Loucy (cell line): ENCODE data around the gene TUT1.

Source experiments
- EZH2phosphoT487 ChIP-seq: fragments of 200-600 bp; IDR thresholded peaks from 2 replicates; pipeline ENCODE4 v1.6.1; 2018; ENCODE audit warnings: antibody characterized with exemption, mild to moderate bottlenecking, moderate library complexity, borderline replicate concordance
- TF ChIP-seq, protein P1 (sequence below): fragments of 200-600 bp; sonication (generic); conservative IDR thresholded peaks from 2 replicates; pipeline ENCODE4 v1.5.1; 2014; ENCODE audit warnings: mild to moderate bottlenecking, antibody characterized with exemption, low read length

DNA sequence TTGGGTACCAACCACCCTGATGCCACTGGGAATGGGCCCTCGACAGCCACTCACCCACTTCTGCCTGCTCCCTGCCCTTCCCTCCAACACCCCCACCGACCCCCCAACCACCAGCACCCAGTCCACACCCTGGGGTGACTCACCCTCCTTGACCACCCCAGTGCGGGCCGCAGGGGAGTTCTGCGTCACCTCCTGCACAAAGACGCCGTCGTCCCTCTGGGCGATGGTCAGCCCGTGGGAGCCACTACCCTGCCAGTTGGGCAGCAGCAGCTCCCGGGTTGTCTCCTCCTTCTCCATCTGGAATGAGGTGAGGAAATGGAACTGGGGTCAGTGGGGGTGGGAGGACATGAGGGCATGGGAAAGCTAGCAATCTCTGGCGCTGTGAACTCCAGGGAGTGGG is 55.5 kb downstream of the TUT1 start:
- TF ChIP-seq, protein P1, sequence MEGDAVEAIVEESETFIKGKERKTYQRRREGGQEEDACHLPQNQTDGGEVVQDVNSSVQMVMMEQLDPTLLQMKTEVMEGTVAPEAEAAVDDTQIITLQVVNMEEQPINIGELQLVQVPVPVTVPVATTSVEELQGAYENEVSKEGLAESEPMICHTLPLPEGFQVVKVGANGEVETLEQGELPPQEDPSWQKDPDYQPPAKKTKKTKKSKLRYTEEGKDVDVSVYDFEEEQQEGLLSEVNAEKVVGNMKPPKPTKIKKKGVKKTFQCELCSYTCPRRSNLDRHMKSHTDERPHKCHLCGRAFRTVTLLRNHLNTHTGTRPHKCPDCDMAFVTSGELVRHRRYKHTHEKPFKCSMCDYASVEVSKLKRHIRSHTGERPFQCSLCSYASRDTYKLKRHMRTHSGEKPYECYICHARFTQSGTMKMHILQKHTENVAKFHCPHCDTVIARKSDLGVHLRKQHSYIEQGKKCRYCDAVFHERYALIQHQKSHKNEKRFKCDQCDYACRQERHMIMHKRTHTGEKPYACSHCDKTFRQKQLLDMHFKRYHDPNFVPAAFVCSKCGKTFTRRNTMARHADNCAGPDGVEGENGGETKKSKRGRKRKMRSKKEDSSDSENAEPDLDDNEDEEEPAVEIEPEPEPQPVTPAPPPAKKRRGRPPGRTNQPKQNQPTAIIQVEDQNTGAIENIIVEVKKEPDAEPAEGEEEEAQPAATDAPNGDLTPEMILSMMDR = no peak
- no peak for TF ChIP-seq EZH2phosphoT487
